Liver (tissue), 3 donors: Measurements from ENCODE around the gene SLC6A5.

Source experiments
- EGR1 ChIP-seq, 2 donors: IDR thresholded peaks; 2 replicates each; pipeline ENCODE4 v1.6.1; 2016 to 2018; ENCODE audit warnings: antibody characterized with exemption in 2 of 2, low read depth in 2 of 2
- JUND ChIP-seq, 2 donors: IDR thresholded peaks; 2 replicates each; pipeline ENCODE4 v1.6.1; 2016; ENCODE audit warnings: antibody characterized with exemption in 2 of 2
- MAX ChIP-seq: IDR thresholded peaks from 2 replicates; pipeline ENCODE4 v1.6.1; 2016; ENCODE audit warnings: antibody characterized with exemption
- NR2F2 ChIP-seq: IDR thresholded peaks from 2 replicates; pipeline ENCODE4 v1.6.1; 2016; ENCODE audit warnings: antibody characterized with exemption
- RAD21 ChIP-seq, 2 donors: IDR thresholded peaks; 2 replicates each; pipeline ENCODE4 v1.6.1; 2016; ENCODE audit warnings: antibody characterized with exemption in 2 of 2, mild to moderate bottlenecking in 2 of 2
- REST ChIP-seq: IDR thresholded peaks from 2 replicates; pipeline ENCODE4 v1.6.1; 2016; ENCODE audit warnings: antibody characterized with exemption, mild to moderate bottlenecking
- YY1 ChIP-seq: IDR thresholded peaks from 2 replicates; pipeline ENCODE4 v1.6.1; 2016; ENCODE audit warnings: antibody characterized with exemption, mild to moderate bottlenecking
- TF ChIP-seq, protein P1 (sequence below): fragments of 150-350 bp; IDR thresholded peaks from 2 replicates; pipeline ENCODE4 v1.5.1; 2017; ENCODE audit warnings: improper control_type of control experiment, low read depth, low read length; ENCODE audit not compliant: missing input control
- TF ChIP-seq, protein P2 (sequence below): IDR thresholded peaks from 2 replicates; pipeline ENCODE4 v1.6.1; 2016; ENCODE audit warnings: antibody characterized with exemption
- donor health status: healthy.
- donor health status: healthy.

DNA sequence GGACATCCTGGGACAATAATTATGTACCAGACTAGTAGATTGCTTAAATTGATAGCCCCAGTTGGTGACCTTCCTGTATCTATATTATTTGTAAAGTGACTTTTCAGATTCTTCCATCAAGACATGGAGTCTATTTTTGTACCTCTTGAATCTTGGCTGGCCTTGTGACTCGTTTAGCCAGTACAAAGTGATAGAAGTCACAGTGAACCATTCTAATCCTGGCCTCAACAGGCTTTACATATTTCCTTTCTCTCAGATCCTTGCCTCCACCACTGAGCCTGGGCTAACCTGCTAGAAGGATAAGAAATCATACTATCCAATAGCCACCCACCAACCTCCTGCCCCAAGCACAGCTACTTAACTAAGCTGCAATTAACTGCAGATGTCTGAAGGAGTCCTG, 37.5 kb upstream of the SLC6A5 start:
- TF ChIP-seq NR2F2 (no peak), JUND (IDR thresholded peaks at IDR 0.05) (no peak), RAD21 (IDR thresholded peaks at IDR 0.05) (no peak), EGR1 (IDR thresholded peaks at IDR 0.05; ENCODE audit: low read depth in 2 of 2) (no peak), YY1 (no peak), REST (no peak), MAX (no peak)
- TF ChIP-seq, protein P1, sequence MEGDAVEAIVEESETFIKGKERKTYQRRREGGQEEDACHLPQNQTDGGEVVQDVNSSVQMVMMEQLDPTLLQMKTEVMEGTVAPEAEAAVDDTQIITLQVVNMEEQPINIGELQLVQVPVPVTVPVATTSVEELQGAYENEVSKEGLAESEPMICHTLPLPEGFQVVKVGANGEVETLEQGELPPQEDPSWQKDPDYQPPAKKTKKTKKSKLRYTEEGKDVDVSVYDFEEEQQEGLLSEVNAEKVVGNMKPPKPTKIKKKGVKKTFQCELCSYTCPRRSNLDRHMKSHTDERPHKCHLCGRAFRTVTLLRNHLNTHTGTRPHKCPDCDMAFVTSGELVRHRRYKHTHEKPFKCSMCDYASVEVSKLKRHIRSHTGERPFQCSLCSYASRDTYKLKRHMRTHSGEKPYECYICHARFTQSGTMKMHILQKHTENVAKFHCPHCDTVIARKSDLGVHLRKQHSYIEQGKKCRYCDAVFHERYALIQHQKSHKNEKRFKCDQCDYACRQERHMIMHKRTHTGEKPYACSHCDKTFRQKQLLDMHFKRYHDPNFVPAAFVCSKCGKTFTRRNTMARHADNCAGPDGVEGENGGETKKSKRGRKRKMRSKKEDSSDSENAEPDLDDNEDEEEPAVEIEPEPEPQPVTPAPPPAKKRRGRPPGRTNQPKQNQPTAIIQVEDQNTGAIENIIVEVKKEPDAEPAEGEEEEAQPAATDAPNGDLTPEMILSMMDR: no peak
- TF ChIP-seq, protein P2, sequence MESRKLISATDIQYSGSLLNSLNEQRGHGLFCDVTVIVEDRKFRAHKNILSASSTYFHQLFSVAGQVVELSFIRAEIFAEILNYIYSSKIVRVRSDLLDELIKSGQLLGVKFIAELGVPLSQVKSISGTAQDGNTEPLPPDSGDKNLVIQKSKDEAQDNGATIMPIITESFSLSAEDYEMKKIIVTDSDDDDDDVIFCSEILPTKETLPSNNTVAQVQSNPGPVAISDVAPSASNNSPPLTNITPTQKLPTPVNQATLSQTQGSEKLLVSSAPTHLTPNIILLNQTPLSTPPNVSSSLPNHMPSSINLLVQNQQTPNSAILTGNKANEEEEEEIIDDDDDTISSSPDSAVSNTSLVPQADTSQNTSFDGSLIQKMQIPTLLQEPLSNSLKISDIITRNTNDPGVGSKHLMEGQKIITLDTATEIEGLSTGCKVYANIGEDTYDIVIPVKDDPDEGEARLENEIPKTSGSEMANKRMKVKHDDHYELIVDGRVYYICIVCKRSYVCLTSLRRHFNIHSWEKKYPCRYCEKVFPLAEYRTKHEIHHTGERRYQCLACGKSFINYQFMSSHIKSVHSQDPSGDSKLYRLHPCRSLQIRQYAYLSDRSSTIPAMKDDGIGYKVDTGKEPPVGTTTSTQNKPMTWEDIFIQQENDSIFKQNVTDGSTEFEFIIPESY: no peak
